Tibial nerve (tissue), 4 donors: ENCODE measurements around the gene SNAPC2. TPM values are rescaled to one million over a fixed set of nuclear protein-coding genes. Genes with fewer than 3 reads are reported as not detected.

Source experiments
- DNase-seq, 2 donors: peaks; one replicate each; pipeline ENCODE4 v3.0.0-alpha.2; 2019; ENCODE audit warnings: low spot score in 2 of 2
- H3K27ac ChIP-seq, 4 donors: fragments of 200-600 bp; sonication (generic) in 3 of 4; one replicate each; pipeline ENCODE4 v1.5.1; 2017 to 2019; ENCODE audit warnings: mild to moderate bottlenecking in 1 of 4
- H3K27me3 ChIP-seq, 2 donors: fragments of 200-600 bp; sonication (generic) in 1 of 2; one replicate each; pipeline versions ENCODE4 v1.5.1 to v1.6.0; 2017 to 2019
- H3K36me3 ChIP-seq, 3 donors: fragments of 200-600 bp; sonication (generic); one replicate each; pipeline ENCODE4 v1.5.1; 2018 to 2019
- H3K4me1 ChIP-seq, 4 donors: fragments of 200-600 bp; sonication (generic) in 3 of 4; one replicate each; pipeline ENCODE4 v1.5.1; 2017 to 2019
- H3K4me3 ChIP-seq, 4 donors: fragments of 200-600 bp; sonication (generic) in 3 of 4; one replicate each; pipeline ENCODE4 v1.5.1; 2017 to 2019; ENCODE audit warnings: mild to moderate bottlenecking in 1 of 4, moderate library complexity in 1 of 4
- H3K9me3 ChIP-seq, 4 donors: fragments of 200-600 bp; sonication (generic) in 3 of 4; one replicate each; pipeline ENCODE4 v1.5.1; 2017 to 2019
- EP300 ChIP-seq, 2 donors: sonication (generic); formaldehyde crosslinking; IDR thresholded peaks; one replicate each; pipeline ENCODE4 v1.6.1; 2017; ENCODE audit warnings: antibody characterized with exemption in 2 of 2, mild to moderate bottlenecking in 1 of 2
- POLR2A ChIP-seq, 2 donors: fragments of 450-650 bp; IDR thresholded peaks; one replicate each; pipeline ENCODE4 v1.6.1; 2017; ENCODE audit warnings: antibody characterized with exemption in 2 of 2, mild to moderate bottlenecking in 2 of 2, moderate library complexity in 2 of 2
- WGBS, 2 donors: methylation state at CpG; one replicate each; pipeline ENCODE4 v1.1.5; 2018; 5-methylcytosine and 5-hydroxymethylcytosine counted together
- total RNA-seq, 4 donors: library from RNA; depleted of rRNA; stranded (reverse); fragments of >200 nt; gene quantifications; one replicate each; pipeline ENCODE4 v1.1.0, GENCODE V29; 2016
- TF ChIP-seq, protein P1 (sequence below), 5 experiments: fragments of 200-600 bp in 3 of 5; fragments of 450-650 bp in 2 of 5; sonication (generic) in 3 of 5; IDR thresholded peaks; one replicate each; pipeline ENCODE4 v1.5.1; 2016 to 2019; ENCODE audit warnings: antibody characterized with exemption in 5 of 5, mild to moderate bottlenecking in 3 of 5, moderate library complexity in 2 of 5

The SNAPC2 gene
- total RNA-seq, 4 donors from 2014 or later: 11.6 to 26.4 (median 16.1) TPM

DNA sequence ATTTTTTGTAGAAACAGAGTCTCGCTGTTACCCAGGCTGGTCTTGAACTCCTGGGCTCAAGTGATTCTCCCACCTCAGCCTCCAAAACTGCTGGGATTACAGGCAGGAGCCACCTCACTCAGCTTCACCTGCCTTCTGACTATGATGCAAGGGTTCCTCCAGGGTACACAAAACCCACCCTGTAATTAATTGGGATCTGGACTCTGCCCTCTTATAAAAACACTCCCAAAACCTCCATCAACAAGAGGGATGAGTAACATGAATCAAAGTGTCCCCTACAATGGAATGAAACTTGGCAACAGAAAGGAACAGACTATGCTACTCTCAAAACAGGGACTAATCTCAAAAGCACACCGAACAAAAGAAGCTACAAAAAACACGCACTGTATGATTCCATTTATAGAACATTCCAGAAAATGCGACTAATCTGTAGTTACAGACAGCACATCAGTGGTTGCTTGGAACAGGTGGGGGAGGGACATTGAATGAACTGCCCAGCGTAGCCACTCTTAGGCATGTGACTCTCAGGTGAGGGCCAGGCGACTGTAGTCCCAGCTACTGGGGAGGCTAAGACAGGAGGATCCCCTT lies 42.8 kb upstream of the SNAPC2 start:
- DNase-seq: no peak
- H3K36me3 ChIP-seq: no peaks in the 10 kb centered on the region
- no peak overlapping the region for H3K4me3 ChIP-seq
- H3K27me3 ChIP-seq: peaks cover 0 to 41% of the 10 kb centered on the region in 2 donors
- H3K27ac ChIP-seq: no peak overlapping the region
- H3K4me1 ChIP-seq: peaks cover 0 to 19% (median 4%) of the 10 kb centered on the region in 4 donors
- H3K9me3 ChIP-seq: no peaks in the 10 kb centered on the region
- 68 to 73% methylated on average over 6 of the region's 6 CpGs for WGBS, 2 donors
- TF ChIP-seq, protein P1, sequence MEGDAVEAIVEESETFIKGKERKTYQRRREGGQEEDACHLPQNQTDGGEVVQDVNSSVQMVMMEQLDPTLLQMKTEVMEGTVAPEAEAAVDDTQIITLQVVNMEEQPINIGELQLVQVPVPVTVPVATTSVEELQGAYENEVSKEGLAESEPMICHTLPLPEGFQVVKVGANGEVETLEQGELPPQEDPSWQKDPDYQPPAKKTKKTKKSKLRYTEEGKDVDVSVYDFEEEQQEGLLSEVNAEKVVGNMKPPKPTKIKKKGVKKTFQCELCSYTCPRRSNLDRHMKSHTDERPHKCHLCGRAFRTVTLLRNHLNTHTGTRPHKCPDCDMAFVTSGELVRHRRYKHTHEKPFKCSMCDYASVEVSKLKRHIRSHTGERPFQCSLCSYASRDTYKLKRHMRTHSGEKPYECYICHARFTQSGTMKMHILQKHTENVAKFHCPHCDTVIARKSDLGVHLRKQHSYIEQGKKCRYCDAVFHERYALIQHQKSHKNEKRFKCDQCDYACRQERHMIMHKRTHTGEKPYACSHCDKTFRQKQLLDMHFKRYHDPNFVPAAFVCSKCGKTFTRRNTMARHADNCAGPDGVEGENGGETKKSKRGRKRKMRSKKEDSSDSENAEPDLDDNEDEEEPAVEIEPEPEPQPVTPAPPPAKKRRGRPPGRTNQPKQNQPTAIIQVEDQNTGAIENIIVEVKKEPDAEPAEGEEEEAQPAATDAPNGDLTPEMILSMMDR (IDR thresholded peaks at IDR 0.05): no peak
- TF ChIP-seq EP300 (IDR thresholded peaks at IDR 0.05) (no peak), POLR2A (IDR thresholded peaks at IDR 0.05) (no peak)

DNA sequence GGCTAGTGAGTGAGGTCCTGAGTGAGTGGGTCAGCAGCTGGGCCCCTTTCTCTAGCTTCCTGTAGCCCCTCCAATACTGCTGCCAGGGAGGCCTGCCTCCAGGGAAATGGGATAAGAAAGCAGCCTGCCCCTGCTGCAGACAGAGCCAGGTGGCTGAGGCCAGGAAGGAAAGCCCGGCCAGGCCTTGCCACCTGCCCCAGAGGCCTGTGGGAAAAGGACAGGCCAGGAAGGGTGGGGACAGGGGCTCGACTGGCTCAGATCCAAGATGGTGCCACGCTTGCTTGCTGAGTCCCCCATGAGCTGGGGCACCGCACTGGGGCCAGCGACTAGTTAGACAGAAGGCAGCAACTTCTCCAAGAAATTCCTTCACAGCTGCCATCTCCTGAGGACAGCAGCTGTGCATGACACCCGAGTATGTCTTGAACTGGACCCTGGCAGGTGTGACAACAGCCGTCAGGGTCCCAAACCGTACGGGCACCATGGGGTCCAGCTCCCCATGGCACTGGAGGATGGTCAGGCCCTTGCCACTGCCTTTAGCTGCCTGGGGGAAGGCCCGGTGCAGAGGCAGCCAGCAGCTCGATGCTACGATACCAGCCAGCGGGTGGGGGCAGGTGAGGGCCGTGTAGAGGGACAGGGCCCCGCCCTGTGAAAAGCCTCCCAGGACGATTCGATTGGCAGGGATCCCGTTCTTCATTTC lies 40.9 kb upstream of the SNAPC2 start:
- peaks cover 0 to 23% of the 10 kb centered on the region in 2 donors for H3K27me3 ChIP-seq
- no peaks in the 10 kb centered on the region for H3K9me3 ChIP-seq
- no peak overlapping the region for H3K4me3 ChIP-seq
- no peaks in the 10 kb centered on the region for H3K36me3 ChIP-seq
- no peak for DNase-seq
- WGBS, 2 donors: 72 to 76% methylated on average over 18 of the region's 18 CpGs
- TF ChIP-seq EP300 (IDR thresholded peaks at IDR 0.05): no peak
- H3K27ac ChIP-seq: no peak overlapping the region
- H3K4me1 ChIP-seq: peaks cover 0 to 5% (median 0%) of the 10 kb centered on the region in 4 donors

DNA sequence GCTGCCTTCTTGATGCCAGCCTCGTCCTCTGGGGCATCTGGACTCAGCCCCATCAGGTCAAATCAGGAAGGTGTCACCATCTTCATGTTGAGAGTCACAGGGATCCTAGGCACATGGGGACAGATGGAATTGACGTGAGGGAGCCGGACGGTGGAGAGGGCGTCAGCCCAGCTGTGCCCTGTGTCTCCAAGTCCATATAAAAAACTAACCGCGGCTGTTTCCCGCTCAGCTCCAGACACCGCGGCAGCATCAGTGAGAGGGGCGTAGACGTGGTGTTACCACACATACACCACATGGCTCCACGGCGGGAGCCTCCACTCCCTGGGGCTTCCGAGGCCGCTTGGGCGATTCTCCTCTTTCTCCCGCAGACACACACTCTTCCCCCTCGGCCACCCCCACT lies 40.3 kb upstream of the SNAPC2 start:
- Histone ChIP-seq H3K36me3 (no peaks in the 10 kb centered on the region), H3K4me3 (no peak overlapping the region), H3K27me3 (peaks cover 0 to 18% of the 10 kb centered on the region in 2 donors), H3K9me3 (no peaks in the 10 kb centered on the region), H3K27ac (no peak overlapping the region), H3K4me1 (no peaks in the 10 kb centered on the region)
- no peak for DNase-seq
- WGBS, 2 donors: 86% methylated on average over 19 of the region's 19 CpGs
- TF ChIP-seq EP300 (IDR thresholded peaks at IDR 0.05): no peak
- TF ChIP-seq, protein P1 (IDR thresholded peaks at IDR 0.05): no peak

DNA sequence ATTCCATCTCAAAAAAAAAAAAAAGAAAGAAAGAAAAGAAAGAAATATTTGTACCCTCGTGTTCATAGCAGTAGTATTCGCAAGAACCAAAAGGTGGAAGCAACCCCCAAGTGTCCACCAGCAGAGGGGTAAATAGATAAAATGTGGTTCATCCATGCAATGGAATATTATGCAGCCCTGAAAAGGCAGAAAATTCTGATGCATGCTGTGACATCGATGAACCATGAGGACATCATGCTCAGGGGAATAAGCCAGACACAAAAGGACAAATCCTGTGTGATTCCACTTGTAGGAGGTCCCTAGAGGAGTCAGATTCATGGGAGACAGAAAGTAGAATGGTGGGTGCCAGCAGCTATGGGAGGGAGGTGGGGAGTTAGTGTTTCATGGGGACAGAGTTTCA lies 38.2 kb upstream of the SNAPC2 start:
- TF ChIP-seq POLR2A (IDR thresholded peaks at IDR 0.05) (no peak), EP300 (IDR thresholded peaks at IDR 0.05) (no peak)
- TF ChIP-seq, protein P1 (IDR thresholded peaks at IDR 0.05): no peak
- Histone ChIP-seq H3K36me3 (no peaks in the 10 kb centered on the region), H3K4me3 (no peak overlapping the region), H3K27ac (no peak overlapping the region), H3K9me3 (no peaks in the 10 kb centered on the region), H3K27me3 (peaks cover 0 to 12% of the 10 kb centered on the region in 2 donors), H3K4me1 (no peaks in the 10 kb centered on the region)
- no peak for DNase-seq
- 81 to 93% methylated on average over 3 of the region's 3 CpGs for WGBS, 2 donors

DNA sequence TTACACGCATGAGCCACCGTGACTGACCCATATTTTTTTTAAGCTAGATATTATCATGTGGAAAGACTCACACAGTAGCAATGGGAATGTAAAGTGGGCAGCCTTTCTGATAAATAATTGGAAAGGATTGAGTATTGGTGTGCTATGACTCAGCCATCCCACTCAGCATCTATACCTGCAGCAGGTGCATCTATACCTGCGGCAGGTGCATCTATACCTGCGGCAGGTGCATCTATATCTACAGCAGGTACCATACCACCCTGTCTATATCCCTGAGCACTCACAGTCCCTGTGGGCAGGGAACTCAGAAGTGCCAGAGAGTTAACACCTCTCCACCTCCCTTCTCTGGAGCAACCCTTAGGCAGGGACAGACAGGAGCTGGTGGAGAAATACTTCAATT lies 37.0 kb upstream of the SNAPC2 start:
- H3K9me3 ChIP-seq: no peaks in the 10 kb centered on the region
- H3K27ac ChIP-seq: no peak overlapping the region
- DNase-seq: no peak
- no peak overlapping the region for H3K4me3 ChIP-seq
- no peak for TF ChIP-seq POLR2A (IDR thresholded peaks at IDR 0.05)
- no peak for TF ChIP-seq EP300 (IDR thresholded peaks at IDR 0.05)
- TF ChIP-seq, protein P1 (IDR thresholded peaks at IDR 0.05): no peak
- no peaks in the 10 kb centered on the region for H3K36me3 ChIP-seq
- peaks cover 0 to 22% of the 10 kb centered on the region in 2 donors for H3K27me3 ChIP-seq
- H3K4me1 ChIP-seq: peaks cover 0 to 1% (median under 1%) of the 10 kb centered on the region in 4 donors
- WGBS, 2 donors: 78 to 85% methylated on average over 4 of the region's 4 CpGs
